GM12864 (cell line): Measurements from ENCODE around the gene SLC50A1.

ENCODE experiments used
- DNase-seq: peaks from one replicate; pipeline ENCODE4 v3.0.0-alpha.2; 2011; ENCODE audit warnings: low read depth
- H3K4me3 ChIP-seq: 2 replicates; pipeline ENCODE4 v1.5.1; 2011; ENCODE audit warnings: mild to moderate bottlenecking, low read depth, low read length, control low read depth
- CTCF ChIP-seq: IDR thresholded peaks from 2 replicates; pipeline ENCODE4 v1.5.1; 2011; ENCODE audit warnings: low read depth, mild to moderate bottlenecking, moderate library complexity, low read length, control low read depth, inconsistent platforms; ENCODE audit errors: missing control alignments

The SLC50A1 gene

DNA sequence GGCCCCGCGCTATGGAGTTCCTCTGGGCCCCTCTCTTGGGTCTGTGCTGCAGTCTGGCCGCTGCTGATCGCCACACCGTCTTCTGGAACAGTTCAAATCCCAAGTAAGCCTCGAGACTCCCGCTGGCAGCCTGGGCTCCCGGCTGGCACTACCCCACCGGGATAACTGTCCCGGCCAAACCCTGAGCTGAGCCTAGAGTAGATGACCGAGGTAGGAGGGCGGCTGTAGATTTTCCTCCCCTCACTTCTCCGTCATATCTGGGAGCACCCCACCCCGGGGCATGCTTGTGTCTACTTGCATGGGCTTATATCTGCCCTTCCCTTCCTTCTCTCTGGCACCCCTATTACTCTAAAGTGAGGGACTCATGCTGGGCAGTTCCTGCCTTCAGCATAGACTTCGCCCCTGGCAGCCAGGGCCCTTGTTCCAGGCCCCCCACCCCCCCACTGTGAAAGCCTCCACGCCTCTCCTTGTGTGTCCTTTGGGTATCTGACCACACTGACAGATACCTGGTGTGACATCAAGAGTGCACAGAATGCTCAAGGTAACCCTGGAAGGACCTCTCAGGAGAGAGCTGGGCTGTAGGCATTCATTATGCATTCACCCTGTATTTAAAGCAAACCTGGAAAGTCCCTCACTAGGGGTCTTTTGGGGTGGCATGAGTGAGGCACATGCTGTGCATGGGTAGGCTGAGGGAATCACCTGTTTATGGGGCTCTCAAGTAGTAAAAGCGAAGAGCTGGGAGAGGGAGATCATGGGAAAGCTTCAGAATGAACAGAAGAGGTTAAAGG, 7.5 kb upstream of the SLC50A1 start:
- no peak for TF ChIP-seq CTCF
- DNase-seq: no peak
- no peak overlapping the region for H3K4me3 ChIP-seq

DNA sequence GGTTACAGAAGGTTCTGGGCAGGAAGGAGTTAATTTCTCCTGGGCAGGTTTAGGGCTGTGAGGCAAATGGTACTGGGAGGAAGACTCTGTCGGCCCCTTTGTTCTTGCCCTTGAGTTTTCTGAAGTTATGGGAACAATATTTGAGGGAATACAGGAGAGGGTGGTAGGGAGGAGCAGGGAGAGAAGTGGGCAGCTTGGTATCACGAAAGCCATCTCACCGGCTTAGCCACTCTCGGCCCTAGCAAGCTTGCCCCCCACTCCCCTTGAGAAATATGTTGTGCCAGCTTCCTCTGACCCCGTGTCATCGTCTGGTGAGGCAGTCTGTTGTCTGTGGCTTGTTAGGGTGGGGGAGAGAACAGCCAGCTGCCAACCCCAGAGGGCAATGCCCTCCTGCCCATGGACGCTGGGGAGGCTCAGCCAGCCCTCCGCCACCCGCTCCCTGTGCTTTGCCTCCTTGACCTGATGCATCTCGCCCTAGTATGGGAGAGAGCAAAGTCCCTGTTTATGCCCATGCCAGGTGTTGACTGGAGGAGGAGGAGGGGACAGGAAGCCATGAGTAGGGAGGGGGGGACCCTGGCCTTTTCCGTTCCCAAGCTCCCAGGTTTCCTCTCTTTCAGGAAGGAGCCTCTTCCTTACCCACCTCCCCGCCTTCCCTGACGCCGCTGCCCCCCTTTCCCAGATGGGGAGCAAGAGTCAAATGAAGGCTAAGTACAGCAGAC, 6.7 kb upstream of the SLC50A1 start:
- no peak for TF ChIP-seq CTCF
- no peak for DNase-seq
- H3K4me3 ChIP-seq: no peak overlapping the region

DNA sequence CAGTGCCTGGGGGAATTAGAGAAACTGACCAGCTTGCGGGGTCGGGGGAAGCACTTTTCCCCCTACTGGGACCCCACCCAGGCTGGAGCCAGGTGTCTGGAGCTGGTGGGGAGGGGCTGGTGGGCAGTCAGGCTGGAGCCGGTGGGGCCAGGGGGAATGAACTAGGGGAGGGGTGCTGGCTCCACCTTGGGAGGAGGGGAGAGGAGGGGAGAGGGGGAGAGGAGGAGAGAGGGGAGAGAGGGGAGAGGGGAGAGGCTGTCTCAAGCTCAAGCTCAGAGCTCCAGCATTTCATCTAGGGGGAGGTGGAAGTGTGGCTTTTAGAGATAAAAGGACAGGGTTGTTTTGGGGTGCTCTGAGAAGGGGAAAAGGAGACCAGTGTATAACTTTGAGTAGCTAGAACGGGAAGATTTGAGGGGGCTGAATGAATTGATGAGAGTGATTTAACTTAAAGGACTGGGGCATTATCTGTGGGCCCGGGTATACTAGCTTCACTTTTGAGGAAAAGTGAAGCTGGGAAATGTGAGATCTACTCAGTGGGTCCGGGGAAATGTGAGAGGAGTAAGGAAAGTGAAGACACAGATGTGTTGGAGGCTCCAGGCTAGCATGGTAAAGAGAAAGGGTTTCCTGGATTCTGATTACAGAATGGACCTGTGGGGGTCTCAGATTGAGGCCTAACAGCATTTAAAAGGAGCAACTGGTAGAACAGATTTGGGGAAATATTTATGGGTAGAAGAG, 5.2 kb upstream of the SLC50A1 start:
- no peak for TF ChIP-seq CTCF
- H3K4me3 ChIP-seq: no peak overlapping the region
- no peak for DNase-seq

GRCh38 chr1:155131285-155131684, 4.4 kb upstream of the SLC50A1 start:
- H3K4me3 ChIP-seq: no peak overlapping the region
- TF ChIP-seq CTCF: no peak
- no peak for DNase-seq

DNA sequence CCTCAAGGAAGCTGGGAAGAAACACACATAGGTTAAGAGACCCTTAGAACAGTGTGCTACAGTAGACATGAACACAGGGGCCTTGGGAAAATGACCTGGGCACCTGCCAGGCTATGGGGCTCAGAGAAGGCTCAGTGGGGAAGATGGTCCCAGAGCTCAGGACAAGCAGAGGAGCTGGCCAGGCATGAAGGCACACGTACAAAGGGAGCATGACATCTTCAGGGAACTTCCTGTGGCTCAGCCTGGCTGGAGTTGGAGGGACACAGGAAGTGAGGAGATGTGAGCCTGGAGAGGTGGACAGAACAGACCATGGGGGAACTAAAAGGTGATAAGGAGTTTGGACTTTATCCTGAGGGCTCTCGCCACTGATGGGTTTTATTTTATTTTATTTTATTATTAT, 3.8 kb upstream of the SLC50A1 start:
- no peak for TF ChIP-seq CTCF
- DNase-seq: no peak
- no peak overlapping the region for H3K4me3 ChIP-seq

GRCh38 chr1:155133799-155134281, 1.8 kb upstream of the SLC50A1 start:
- DNase-seq: no peak
- no peak for TF ChIP-seq CTCF
- no peak overlapping the region for H3K4me3 ChIP-seq
